Adipocyte (in vitro differentiated cells): Measurements from ENCODE around the gene GOLGA8F.
"Not testable (repeated sequence)": the region's sequence is repeated elsewhere in the genome, so short reads cannot be mapped to it uniquely, and the experiment has no call there.

Experiments
- DNase-seq: peaks from one replicate; pipeline ENCODE4 v3.0.0-alpha.2; 2015; ENCODE audit warnings: low read depth
- H3K27me3 ChIP-seq: replicated peaks from 2 replicates; pipeline ENCODE4 v1.7.0; 2013; ENCODE audit warnings: mild to moderate bottlenecking, low read length, moderate library complexity; ENCODE audit not compliant: control insufficient read depth, insufficient read depth
- H3K36me3 ChIP-seq: 2 replicates; pipeline ENCODE4 v1.7.0; 2013; ENCODE audit warnings: low read length, mild to moderate bottlenecking, moderate library complexity; ENCODE audit not compliant: control insufficient read depth, insufficient read depth, severe bottlenecking
- H3K4me1 ChIP-seq: 2 replicates; pipeline ENCODE4 v1.7.0; 2013; ENCODE audit warnings: mild to moderate bottlenecking, low read length, moderate library complexity; ENCODE audit not compliant: control insufficient read depth, insufficient read depth
- H3K4me3 ChIP-seq: 2 replicates; pipeline ENCODE4 v1.7.0; 2013; ENCODE audit warnings: mild to moderate bottlenecking, low read length, moderate library complexity
- H3K9ac ChIP-seq: 2 replicates; pipeline ENCODE4 v1.7.0; 2013; ENCODE audit warnings: mild to moderate bottlenecking, low read length, moderate library complexity
- H3K9me3 ChIP-seq: 2 replicates; pipeline ENCODE4 v1.7.0; 2013; ENCODE audit warnings: mild to moderate bottlenecking, low read length, moderate library complexity; ENCODE audit not compliant: control insufficient read depth

The GOLGA8F gene, protein sequence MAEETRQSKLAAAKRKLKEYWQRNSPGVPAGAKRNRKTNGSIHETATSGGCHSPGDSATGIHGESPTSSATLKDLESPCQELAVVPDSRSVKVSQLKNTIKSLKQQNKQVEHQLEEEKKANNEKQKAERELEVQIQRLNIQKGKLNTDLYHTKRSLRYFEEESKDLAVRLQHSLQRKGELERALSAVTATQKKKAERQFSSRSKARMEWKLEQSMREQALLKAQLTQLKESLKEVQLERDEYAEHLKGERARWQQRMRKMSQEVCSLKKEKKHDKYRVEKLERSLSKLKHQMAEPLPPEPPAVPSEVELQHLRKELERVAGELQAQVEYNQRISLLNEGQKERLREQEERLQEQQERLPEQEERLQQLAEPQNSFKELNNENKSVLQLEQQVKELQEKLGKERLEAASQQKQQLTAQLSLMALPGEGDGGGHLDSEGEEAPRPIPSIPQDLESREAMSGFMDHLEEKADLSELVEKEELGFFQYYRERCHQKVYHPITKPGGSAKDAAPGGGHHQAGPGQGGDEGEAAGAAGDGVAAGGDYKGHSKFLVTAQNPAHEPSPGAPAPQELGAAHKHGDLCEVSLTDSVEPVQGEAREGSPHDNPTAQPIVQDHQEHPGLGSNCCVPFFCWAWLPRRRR

GRCh38 chr15:28378364-28378763 lies at the start of gene GOLGA8F:
TSS of gene GOLGA8F (plus strand) at chr15:28378664. CDS start at chr15:28378762, 98 bp downstream.
- not testable (repeated sequence) for H3K4me3 ChIP-seq, DNase-seq, H3K4me1 ChIP-seq, H3K9ac ChIP-seq, H3K9me3 ChIP-seq, H3K36me3 ChIP-seq, H3K27me3 ChIP-seq

DNA sequence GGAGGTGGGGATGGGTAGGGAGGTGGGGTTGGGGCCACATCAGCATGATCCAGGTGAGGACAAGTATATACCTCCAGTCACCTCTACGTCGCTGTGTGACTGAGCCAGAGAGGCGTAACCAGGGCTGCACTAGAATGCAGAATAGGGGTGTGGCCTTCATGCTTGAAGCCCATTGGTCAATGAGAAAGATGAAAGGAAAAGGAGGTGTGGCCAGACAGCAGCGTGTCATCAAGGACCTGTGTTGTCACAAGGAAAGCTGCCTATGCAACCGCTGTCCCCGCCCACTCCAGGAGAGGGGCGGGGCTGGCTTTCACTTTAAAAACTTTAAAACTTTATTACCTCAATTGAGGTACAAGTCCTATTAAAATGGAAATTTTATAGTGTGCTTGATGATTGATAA lies 20.5 kb upstream of the GOLGA8F start, which contains the start of gene GOLGA6L24:
GOLGA6L24 (minus strand) TSS at position 101 of the 400 bp plus-strand sequence; CDS start at position 40, 61 bp downstream.
- H3K9me3 ChIP-seq, result not testable (repeated sequence)

GRCh38 chr15:28365502-28365901 lies 13.0 kb upstream of the GOLGA8F start:
- H3K9ac ChIP-seq, H3K4me1 ChIP-seq, H3K4me3 ChIP-seq, DNase-seq, H3K36me3 ChIP-seq, H3K9me3 ChIP-seq, H3K27me3 ChIP-seq: not testable (repeated sequence)

More for the DNA sequence above, 20.5 kb upstream of the GOLGA8F start, which contains the start of gene GOLGA6L24:
- DNase-seq, H3K4me3 ChIP-seq, H3K4me1 ChIP-seq, H3K9ac ChIP-seq, H3K27me3 ChIP-seq, H3K36me3 ChIP-seq: not testable (repeated sequence)

- not testable (repeated sequence) for DNase-seq, H3K9ac ChIP-seq, H3K9me3 ChIP-seq, H3K4me3 ChIP-seq, H3K27me3 ChIP-seq, H3K4me1 ChIP-seq, H3K36me3 ChIP-seq
Observed at GRCh38 chr15:28380053-28380452, 1.6 kb downstream of the GOLGA8F start.

DNA sequence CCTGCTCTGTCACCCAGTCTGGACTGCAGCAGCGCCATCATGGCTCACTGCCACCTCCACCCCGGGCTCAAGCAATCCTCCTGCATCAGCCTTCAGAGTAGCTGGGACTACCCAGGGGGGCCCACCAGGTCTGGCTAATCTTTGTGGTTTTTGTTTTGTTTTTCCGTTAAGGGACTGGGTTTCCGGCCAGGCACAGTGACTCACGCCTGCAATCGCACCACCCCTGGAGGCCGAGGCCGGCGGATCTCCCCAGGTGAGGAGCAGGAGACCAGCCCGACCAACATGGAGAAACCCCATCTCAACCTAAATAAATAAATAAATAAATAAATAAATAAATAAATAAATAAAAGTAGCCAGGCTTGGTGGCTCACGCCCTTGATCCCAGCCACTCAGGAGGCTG lies 17.6 kb downstream of the GOLGA8F start:
- not testable (repeated sequence) for DNase-seq, H3K9me3 ChIP-seq, H3K4me3 ChIP-seq

DNA sequence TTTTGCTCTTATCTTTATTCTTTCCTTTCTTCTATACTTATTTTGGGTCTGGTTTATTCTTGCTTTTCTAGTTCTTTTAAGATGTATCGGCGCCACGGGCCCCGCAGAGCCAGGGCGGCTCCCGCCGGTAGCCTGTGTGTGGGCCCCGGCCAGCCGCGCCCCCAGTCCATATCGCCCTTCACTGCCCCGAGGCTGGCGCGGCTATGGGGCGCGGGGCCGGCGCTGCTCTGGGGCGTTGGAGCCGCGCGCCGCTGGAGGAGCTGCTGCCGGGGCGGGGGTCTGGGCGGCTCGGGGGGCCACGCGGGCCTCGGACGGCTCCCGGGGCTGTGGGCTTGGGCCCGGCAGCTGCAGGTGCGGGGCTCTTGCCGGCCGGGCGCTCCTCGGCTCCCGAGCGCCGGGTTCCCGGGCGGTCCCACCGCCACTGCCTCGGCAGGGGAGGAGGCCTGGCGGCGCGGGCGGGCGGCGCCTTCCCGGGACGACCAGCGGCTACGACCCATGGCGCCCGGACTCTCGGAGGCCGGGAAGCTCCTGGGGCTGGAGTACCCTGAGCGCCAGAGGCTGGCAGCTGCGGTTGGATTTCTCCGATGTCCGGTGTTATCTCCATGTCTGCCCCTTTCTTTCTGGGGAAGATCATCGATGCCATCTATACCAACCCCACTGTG lies 24.4 kb downstream of the GOLGA8F start:
- H3K9me3 ChIP-seq, DNase-seq, H3K9ac ChIP-seq, H3K4me1 ChIP-seq, H3K4me3 ChIP-seq, H3K36me3 ChIP-seq, H3K27me3 ChIP-seq: not testable (repeated sequence)

More for the DNA sequence above, 17.6 kb downstream of the GOLGA8F start:
- not testable (repeated sequence) for H3K4me1 ChIP-seq, H3K9ac ChIP-seq, H3K27me3 ChIP-seq, H3K36me3 ChIP-seq

DNA sequence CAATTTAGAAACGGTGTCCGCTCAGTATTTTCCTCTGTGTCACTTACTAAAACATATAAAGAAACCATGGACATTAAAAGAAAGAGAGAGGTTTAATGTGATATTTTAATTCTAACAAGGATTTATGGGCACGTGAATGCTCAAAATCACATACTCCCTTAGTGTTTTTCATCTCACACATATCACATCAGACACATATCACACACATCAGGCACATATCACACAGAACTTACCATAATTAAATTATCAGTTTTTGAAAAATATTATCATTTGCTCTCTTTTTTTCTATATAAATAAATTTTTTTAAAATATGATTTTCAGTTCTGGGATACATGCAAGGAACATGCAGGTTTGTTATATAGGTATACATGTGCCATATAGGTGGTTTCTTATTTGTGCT lies 42.0 kb downstream of the GOLGA8F start:
- peak; percentile 0 for DNase-seq
- H3K9ac ChIP-seq, H3K4me1 ChIP-seq, H3K9me3 ChIP-seq, H3K4me3 ChIP-seq, H3K36me3 ChIP-seq, H3K27me3 ChIP-seq: not testable (repeated sequence)

DNA sequence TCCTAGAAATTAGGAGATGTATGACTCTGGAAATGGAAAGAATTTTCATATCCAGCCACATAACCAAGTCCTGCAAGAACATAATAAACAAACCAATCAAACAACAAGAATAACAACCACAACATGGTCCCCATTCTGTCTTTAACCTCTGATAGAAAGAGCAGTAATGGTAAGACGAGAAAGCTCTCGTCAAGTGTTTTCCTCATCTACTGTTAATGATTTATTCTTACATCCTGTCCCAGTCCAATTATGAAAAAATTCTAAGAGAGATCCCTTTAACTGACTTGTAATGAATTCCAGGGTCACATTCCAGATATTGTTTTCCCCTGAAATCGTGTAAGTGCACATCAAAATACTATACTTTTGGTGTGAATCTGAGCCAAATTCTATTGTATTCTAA lies 57.1 kb downstream of the GOLGA8F start:
- not testable (repeated sequence) for DNase-seq, H3K36me3 ChIP-seq, H3K9me3 ChIP-seq, H3K4me3 ChIP-seq, H3K27me3 ChIP-seq, H3K9ac ChIP-seq, H3K4me1 ChIP-seq
